IMR-90 (cell line): ENCODE results near the gene CMTM1. TPM values are rescaled to one million over a fixed set of nuclear protein-coding genes. Genes with fewer than 3 reads are reported as not detected.

ENCODE experiments used
- ATAC-seq: fragments of 200-7000 bp; cut with Tn5 transposase; 2 replicates; pipeline ENCODE4 v1.9.1; 2020; ENCODE audit warnings: low read depth, mild to moderate bottlenecking, moderate library complexity
- BruUV-seq: library from RNA; stranded (reverse); fragments of 400-500 nt; replicated peaks from 2 replicates; lab custom pipeline; 2021; lab: Mats Ljungman, UMichigan
- CTCF ChIA-PET: fragments of 300-600 bp; formaldehyde crosslinking; extraction: SDS; loops from one replicate; lab custom pipeline; 2021; ENCODE audit warnings: antibody characterized with exemption; lab: Yijun Ruan, JAX
- POLR2A ChIA-PET: fragments of 300-600 bp; sonication (Branson Sonifier 250); formaldehyde crosslinking; loops from one replicate; lab custom pipeline; 2022; ENCODE audit warnings: antibody characterized with exemption; ENCODE audit not compliant: unreplicated experiment; lab: Charles Lee
- DNase-seq: peaks from one replicate; pipeline ENCODE4 v3.0.0; 2013
- H2AFZ ChIP-seq: replicated peaks from 2 replicates; pipeline ENCODE3; 2013; ENCODE audit warnings: low read length, mild to moderate bottlenecking; ENCODE audit not compliant: poor library complexity
- H2AK5ac ChIP-seq: 2 replicates; pipeline ENCODE4 v1.6.1; 2013; ENCODE audit warnings: low read depth, low read length, inconsistent platforms
- H2AK9ac ChIP-seq: replicated peaks from 2 replicates; pipeline ENCODE3; 2013; ENCODE audit warnings: mild to moderate bottlenecking, low read depth, low read length, moderate library complexity; ENCODE audit not compliant: poor library complexity
- H2BK120ac ChIP-seq: 2 replicates; pipeline ENCODE4 v1.6.1; 2013; ENCODE audit warnings: low read depth, low read length, inconsistent platforms
- H2BK15ac ChIP-seq: 3 replicates; pipeline ENCODE4 v1.6.1; 2013; ENCODE audit warnings: low read depth, low read length, inconsistent platforms
- H2BK20ac ChIP-seq: 2 replicates; pipeline ENCODE4 v1.6.1; 2013; ENCODE audit warnings: low read depth, mild to moderate bottlenecking, inconsistent platforms, low read length, moderate library complexity
- H2BK5ac ChIP-seq: 2 replicates; pipeline ENCODE4 v1.6.1; 2013; ENCODE audit warnings: mild to moderate bottlenecking, low read depth, low read length, inconsistent platforms; ENCODE audit not compliant: poor library complexity, severe bottlenecking
- H3K14ac ChIP-seq: replicated peaks from 2 replicates; pipeline ENCODE4 v1.6.1; 2013; ENCODE audit warnings: low read depth, low read length, inconsistent platforms
- H3K18ac ChIP-seq: 2 replicates; pipeline ENCODE4 v1.6.1; 2013; ENCODE audit warnings: low read depth, low read length, control low read depth
- H3K23ac ChIP-seq: 2 replicates; pipeline ENCODE4 v1.6.1; 2013; ENCODE audit warnings: low read depth, low read length, inconsistent platforms
- H3K27ac ChIP-seq: 2 replicates; pipeline ENCODE4 v1.5.1; 2013; ENCODE audit warnings: mild to moderate bottlenecking, control low read depth, low read length; ENCODE audit not compliant: insufficient read depth
- H3K27me3 ChIP-seq: 2 replicates; pipeline ENCODE4 v1.6.1; 2013; ENCODE audit warnings: low read length; ENCODE audit not compliant: control insufficient read depth, insufficient read depth
- H3K36me3 ChIP-seq: 2 replicates; pipeline ENCODE4 v1.6.1; 2013; ENCODE audit warnings: low read length, mixed read lengths; ENCODE audit not compliant: control insufficient read depth, insufficient read depth
- H3K4ac ChIP-seq: 2 replicates; pipeline ENCODE4 v1.6.1; 2013; ENCODE audit warnings: low read depth, low read length, inconsistent platforms
- H3K4me1 ChIP-seq: 2 replicates; pipeline ENCODE4 v1.6.1; 2013; ENCODE audit warnings: low read length, mixed read lengths; ENCODE audit not compliant: control insufficient read depth, insufficient read depth
- H3K4me2 ChIP-seq: 2 replicates; pipeline ENCODE4 v1.6.1; 2013; ENCODE audit warnings: low read depth, mild to moderate bottlenecking, control low read depth, low read length, moderate library complexity
- H3K4me3 ChIP-seq: 2 replicates; pipeline ENCODE4 v1.5.1; 2013; ENCODE audit warnings: low read depth, mild to moderate bottlenecking, control low read depth, low read length, moderate library complexity; ENCODE audit not compliant: insufficient read depth
- H3K56ac ChIP-seq: 2 replicates; pipeline ENCODE4 v1.6.1; 2013; ENCODE audit warnings: low read length, inconsistent platforms; ENCODE audit not compliant: insufficient read depth; ENCODE audit errors: extremely low read depth
- H3K79me1 ChIP-seq, 2 experiments: 2 replicates each; pipeline ENCODE4 v1.6.1; 2013; ENCODE audit warnings: low read length in 2 of 2, inconsistent platforms in 1 of 2, low read depth in 1 of 2
- H3K9ac ChIP-seq: 2 replicates; pipeline ENCODE4 v1.6.1; 2013; ENCODE audit warnings: low read depth, low read length, control low read depth
- H3K9me1 ChIP-seq: 2 replicates; pipeline ENCODE4 v1.6.1; 2013; ENCODE audit warnings: low read length, inconsistent platforms; ENCODE audit not compliant: insufficient read depth
- H3K9me3 ChIP-seq: 2 replicates; pipeline ENCODE4 v1.6.1; 2013; ENCODE audit warnings: low read length; ENCODE audit not compliant: control insufficient read depth, insufficient read depth
- H4K20me1 ChIP-seq: 2 replicates; pipeline ENCODE4 v1.6.1; 2013; ENCODE audit warnings: low read length, inconsistent platforms; ENCODE audit not compliant: insufficient read depth
- H4K5ac ChIP-seq: 2 replicates; pipeline ENCODE4 v1.6.1; 2013; ENCODE audit warnings: mild to moderate bottlenecking, low read depth, low read length, control low read depth
- H4K8ac ChIP-seq, 2 experiments: 2 replicates each; pipeline ENCODE4 v1.6.1; 2013; ENCODE audit warnings: low read depth in 2 of 2, low read length in 2 of 2, control low read depth in 1 of 2, inconsistent platforms in 1 of 2
- H4K91ac ChIP-seq: 2 replicates; pipeline ENCODE4 v1.6.1; 2013; ENCODE audit warnings: low read depth, low read length, inconsistent platforms; ENCODE audit not compliant: insufficient read depth
- MXI1 ChIP-seq: IDR thresholded peaks from 2 replicates; pipeline ENCODE4 v1.6.1; 2012; ENCODE audit warnings: low read depth, mild to moderate bottlenecking, low read length, moderate library complexity, borderline replicate concordance
- WGBS, 2 experiments: methylation state at CpG; one replicate each; pipeline versions ENCODE4 v1.1.5 to v1.1.7; 2013; ENCODE audit warnings: missing lambda C conversion rate in 2 of 2; ENCODE audit not compliant: insufficient read length in 1 of 2; ENCODE audit errors: extremely low coverage in 2 of 2; 5-methylcytosine and 5-hydroxymethylcytosine counted together
- dilution Hi-C: fragments of 300-500 bp; cut with HindIII; formaldehyde crosslinking; loops from one replicate; pipeline ENCODE4 v1.14.3; 2018; ENCODE audit warnings: low sequenced_read_pairs; ENCODE audit not compliant: unreplicated experiment
- in situ Hi-C: fragments of 300-500 bp; cut with MboI; formaldehyde crosslinking; loops from 3 replicates; pipeline ENCODE4 v1.14.3; 2019; ENCODE audit warnings: low sequenced_read_pairs, inconsistent platforms, mixed read lengths
- intact Hi-C: fragments of 100-400 bp; cut with micrococcal nuclease; formaldehyde crosslinking; loops from 2 replicates; pipeline ENCODE4 v1.10.0; 2022
- polyA plus RNA-seq, 3 experiments: library from polyadenylated mRNA; depleted of rRNA; stranded (reverse); fragments of >200 nt; gene quantifications; 2 replicates each; pipeline ENCODE4 v1.2.3, GENCODE V29; 2012; ENCODE audit warnings: low replicate concordance in 1 of 3
- total RNA-seq: library from RNA; depleted of rRNA; stranded (reverse); fragments of >200 nt; gene quantifications from 2 replicates; pipeline ENCODE4 v1.2.3, GENCODE V29; 2012

CMTM1 gene
- total and polyA plus RNA-seq, 2 of the 4 experiments (the other 2 are of a cell fraction): 0.54 to 2.1 TPM

DNA sequence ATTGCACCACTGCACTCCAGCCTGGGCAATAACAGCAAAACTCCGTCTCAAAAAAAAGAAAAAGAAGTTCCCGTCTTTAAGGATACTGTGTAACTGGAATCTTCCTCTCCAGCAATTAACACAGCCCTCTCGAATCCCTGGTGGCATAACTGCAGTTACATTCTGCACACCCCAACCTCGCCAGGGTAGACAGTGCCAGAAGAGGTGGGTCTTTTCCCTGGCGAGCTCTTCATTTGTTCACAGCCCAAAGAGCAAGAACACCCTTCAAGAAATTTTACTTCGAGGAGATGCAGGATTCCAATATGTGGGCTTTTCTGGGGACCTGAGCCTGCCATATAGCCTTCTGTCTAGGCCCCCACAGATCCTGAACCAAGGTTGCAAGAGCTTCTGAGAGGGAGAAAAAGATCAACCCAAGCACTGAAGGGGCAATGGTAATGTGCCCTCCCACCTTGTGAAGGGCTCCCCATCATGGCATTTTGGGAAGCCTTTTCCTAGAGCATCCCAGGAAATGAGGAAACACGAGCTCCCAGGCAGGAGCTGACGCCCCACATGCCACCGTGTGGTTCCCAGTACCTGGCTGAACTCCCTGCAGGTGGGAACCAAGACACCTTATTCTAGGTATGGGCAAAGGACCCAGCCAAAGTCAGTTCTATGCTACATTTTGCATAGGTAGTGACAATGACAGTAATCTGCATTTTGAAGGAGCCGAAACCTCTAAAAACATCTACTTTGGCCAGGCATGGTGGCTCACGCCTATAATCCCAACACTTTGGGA lies 43.2 kb upstream of the CMTM1 start:
- dilution Hi-C loops: no loop called here
- intact Hi-C loops: no loop called here
- BruUV-seq: no TSS peak
- H4K20me1 ChIP-seq: no peaks in the 10 kb centered on the region; the same call in 1 of the 2 replicates
- H4K8ac ChIP-seq: no peak overlapping the region
- H3K4me1 ChIP-seq: peaks cover 12% of the 10 kb centered on the region
- no peaks in the 10 kb centered on the region for H3K9me3 ChIP-seq
- no peak overlapping the region for H3K9ac ChIP-seq
- H3K14ac ChIP-seq: no peak overlapping the region; the same call in 1 of the 2 replicates
- no peak overlapping the region for H4K5ac ChIP-seq
- TF ChIP-seq MXI1: no peak
- H3K27ac ChIP-seq: no peak overlapping the region
- no peak overlapping the region for H3K4me3 ChIP-seq
- H3K18ac ChIP-seq: no peak overlapping the region
- H2BK20ac ChIP-seq: no peak overlapping the region
- H3K4ac ChIP-seq: no peak overlapping the region
- peaks cover 20% of the 10 kb centered on the region for H3K9me1 ChIP-seq
- H3K79me1 ChIP-seq: peaks cover 3 to 22% of the 10 kb centered on the region in 2 experiments; a peak in 3 of 4 replicates
- H2AK5ac ChIP-seq: no peak overlapping the region
- in situ Hi-C loops: no loop called here
- no CpG with 5 or more reads among the region's 11 CpGs for WGBS, 2 experiments
- no peak overlapping the region for H3K4me2 ChIP-seq
- H3K23ac ChIP-seq: no peak overlapping the region
- H2BK15ac ChIP-seq: no peak overlapping the region
- DNase-seq (no peak), ATAC-seq (no peak)
- no peak overlapping the region for H2AK9ac ChIP-seq
- no peaks in the 10 kb centered on the region for H3K27me3 ChIP-seq
- H2BK5ac ChIP-seq: no peak overlapping the region
- no peak overlapping the region for H2AFZ ChIP-seq
- ChIA-PET POLR2A (no interaction called here), CTCF (interaction anchor here (1.4 kb wide), 1 partner anchor 11 kb away, joined by 4 read pairs; no protein-coding TSS in a partner anchor)
- no peak overlapping the region for H3K56ac ChIP-seq
- peaks cover 20% of the 10 kb centered on the region; the same call in 1 of the 2 replicates for H3K36me3 ChIP-seq
- no peak overlapping the region for H2BK120ac ChIP-seq
- no peak overlapping the region for H4K91ac ChIP-seq
